Activated CD4-positive, alpha-beta T cell treated with anti-CD3 and anti-CD28 coated beads, Interleukin-2, amount 50 U/mL, for 16 hours (primary cell): ENCODE data around the gene SH3BGR.

ENCODE experiments used
- DNase-seq: peaks from one replicate; pipeline ENCODE4 v3.0.0-alpha.2; 2020

The SH3BGR gene

GRCh38 chr21:39461419-39461818, 9.6 kb downstream of the SH3BGR start:
- peak; percentile 36 for DNase-seq

- no peak for DNase-seq
These were observed 11.5 kb downstream of the SH3BGR start for GRCh38 chr21:39463308-39463707.

GRCh38 chr21:39466584-39466983, 14.8 kb downstream of the SH3BGR start:
- DNase-seq, result no peak

- DNase-seq, result no peak
These were observed 16.0 kb downstream of the SH3BGR start for GRCh38 chr21:39467746-39468145.

GRCh38 chr21:39468559-39468958, 16.8 kb downstream of the SH3BGR start:
- no peak for DNase-seq

- DNase-seq, result no peak
These were observed 19.8 kb downstream of the SH3BGR start for GRCh38 chr21:39471598-39471997.

GRCh38 chr21:39472786-39473185, 21.0 kb downstream of the SH3BGR start:
- DNase-seq, result no peak

- no peak for DNase-seq
These were observed 22.8 kb downstream of the SH3BGR start for GRCh38 chr21:39474611-39475010.

- DNase-seq, result no peak
These were observed 27.5 kb downstream of the SH3BGR start for GRCh38 chr21:39479164-39479813.

GRCh38 chr21:39479814-39480182, 28.0 kb downstream of the SH3BGR start:
- DNase-seq, result no peak

GRCh38 chr21:39480271-39480670, 28.5 kb downstream of the SH3BGR start:
- DNase-seq, result no peak

GRCh38 chr21:39481886-39482285, 30.1 kb downstream of the SH3BGR start:
- no peak for DNase-seq

GRCh38 chr21:39483917-39484316, 32.1 kb downstream of the SH3BGR start:
- DNase-seq, result no peak

GRCh38 chr21:39484711-39485276, 33.0 kb downstream of the SH3BGR start:
- no peak for DNase-seq

GRCh38 chr21:39489380-39489924, 37.7 kb downstream of the SH3BGR start:
- DNase-seq, result no peak

GRCh38 chr21:39499156-39499555, 47.4 kb downstream of the SH3BGR start:
- DNase-seq, result no peak

GRCh38 chr21:39502631-39503030, 50.9 kb downstream of the SH3BGR start:
- no peak for DNase-seq

- no peak for DNase-seq
These were observed 51.5 kb downstream of the SH3BGR start for GRCh38 chr21:39503123-39503762.

GRCh38 chr21:39504230-39504629, 52.5 kb downstream of the SH3BGR start:
- DNase-seq, result no peak

GRCh38 chr21:39510240-39510639, 58.5 kb downstream of the SH3BGR start:
- no peak for DNase-seq

- no peak for DNase-seq
These were observed 59.3 kb downstream of the SH3BGR start for GRCh38 chr21:39511102-39511501.

GRCh38 chr21:39513735-39514134, 62.0 kb downstream of the SH3BGR start:
- DNase-seq, result no peak

GRCh38 chr21:39515684-39516472, 64.1 kb downstream of the SH3BGR start:
- DNase-seq, result no peak
